ENCODE data around the gene TMPRSS11D.

The TMPRSS11D gene

GRCh38 chr4:67929426-67929825 is 45.6 kb upstream of the TMPRSS11D start:
- Histone ChIP-seq H3K27me3 (ENCODE audit: insufficient read depth, poor library complexity, severe bottlenecking) (no peaks in the 10 kb centered on the region), H3K27ac (replicated peaks) (no peak overlapping the region), H3K4me3 (replicated peaks; ENCODE audit: insufficient read depth, low read length) (no peak overlapping the region)
- DNase-seq (ENCODE audit: low read depth in 1 of 2, low spot score in 1 of 2), result no peak
- TF ChIP-seq GABPA (IDR thresholded peaks at IDR 0.05; ENCODE audit: low read depth), result no peak
- TF ChIP-seq SPI1 (IDR thresholded peaks at IDR 0.05; ENCODE audit: borderline replicate concordance, low read depth), result no peak
- no peak for TF ChIP-seq CTCF (IDR thresholded peaks at IDR 0.05; ENCODE audit: insufficient read depth, low read length)
- no peak for TF ChIP-seq POLR2AphosphoS5 (IDR thresholded peaks at IDR 0.05; ENCODE audit: low read depth)
- no peak for TF ChIP-seq REST (IDR thresholded peaks at IDR 0.05; ENCODE audit: insufficient replicate concordance, low read depth)

- Histone ChIP-seq H3K27me3 (ENCODE audit: insufficient read depth, poor library complexity, severe bottlenecking) (no peaks in the 10 kb centered on the region), H3K27ac (replicated peaks) (no peak overlapping the region), H3K4me3 (replicated peaks; ENCODE audit: insufficient read depth, low read length) (no peak overlapping the region)
- TF ChIP-seq POLR2AphosphoS5 (IDR thresholded peaks at IDR 0.05; ENCODE audit: low read depth) (no peak), GABPA (IDR thresholded peaks at IDR 0.05; ENCODE audit: low read depth) (no peak), REST (IDR thresholded peaks at IDR 0.05; ENCODE audit: insufficient replicate concordance, low read depth) (no peak), CTCF (IDR thresholded peaks at IDR 0.05; ENCODE audit: insufficient read depth, low read length) (no peak)
- no peak for DNase-seq (ENCODE audit: low read depth in 1 of 2, low spot score in 1 of 2)
Observed at GRCh38 chr4:67928546-67928945, 44.7 kb upstream of the TMPRSS11D start.

GRCh38 chr4:67927251-67927650 is 43.4 kb upstream of the TMPRSS11D start:
- no peaks in the 10 kb centered on the region for H3K27me3 ChIP-seq (ENCODE audit: insufficient read depth, poor library complexity, severe bottlenecking)
- no peak for DNase-seq (ENCODE audit: low read depth in 1 of 2, low spot score in 1 of 2)
- TF ChIP-seq REST (IDR thresholded peaks at IDR 0.05; ENCODE audit: insufficient replicate concordance, low read depth) (no peak), SPI1 (IDR thresholded peaks at IDR 0.05; ENCODE audit: borderline replicate concordance, low read depth) (no peak), CTCF (IDR thresholded peaks at IDR 0.05; ENCODE audit: insufficient read depth, low read length) (no peak), POLR2AphosphoS5 (IDR thresholded peaks at IDR 0.05; ENCODE audit: low read depth) (no peak), GABPA (IDR thresholded peaks at IDR 0.05; ENCODE audit: low read depth) (no peak)
- no peak overlapping the region for H3K27ac ChIP-seq (replicated peaks)
- no peak overlapping the region for H3K4me3 ChIP-seq (replicated peaks; ENCODE audit: insufficient read depth, low read length)

All from HL-60 (cell line).